Renal pelvis (tissue), 3 donors: ENCODE measurements around the gene BGN. TPM values are rescaled to one million over a fixed set of nuclear protein-coding genes. Genes with fewer than 3 reads are reported as not detected.

Source experiments
- polyA plus RNA-seq, 3 donors: library from polyadenylated mRNA; unstranded; fragments of 120-200 nt; gene quantifications; one replicate each; pipeline ENCODE4 v1.2.1, GENCODE V29; 2013; ENCODE audit not compliant: insufficient read length in 3 of 3

Gene BGN
- polyA plus RNA-seq, 3 donors: 153 to 210 (median 155) TPM

Other genes starting within 250 kb of the BGN start
- under 1 TPM; 0.22 to 0.44 (median 0.27) TPM for gene PNMA6F, start 173.2 kb upstream of the BGN start, polyA plus RNA-seq
- gene ZNF275, start 160.8 kb upstream of the BGN start, polyA plus RNA-seq: 10 to 100 TPM; 19.2 to 22.6 (median 21.0) TPM
- gene PNMA6E, start 93.6 kb upstream of the BGN start, polyA plus RNA-seq: not detected
- gene ZFP92, start 83.5 kb upstream of the BGN start, polyA plus RNA-seq: 1 to 10 TPM in 1 of 3 donors, under 1 TPM in 2; 0.87 to 1.1 (median 0.99) TPM
- gene TREX2, start 48.9 kb upstream of the BGN start, polyA plus RNA-seq: under 1 TPM; 0.48 to 0.54 (median 0.50) TPM
- gene HAUS7, start 24.4 kb upstream of the BGN start, polyA plus RNA-seq: 10 to 100 TPM; 28.2 to 35.2 (median 32.1) TPM
- under 1 TPM; 0.17 to 0.28 (median 0.28) TPM for gene ATP2B3, start 22.7 kb downstream of the BGN start, polyA plus RNA-seq
- gene CCNQ, start 104.2 kb downstream of the BGN start, polyA plus RNA-seq: 10 to 100 TPM; 17.3 to 22.2 (median 20.4) TPM
- 10 to 100 TPM; 47.5 to 62.2 (median 53.3) TPM for gene DUSP9, start 152.2 kb downstream of the BGN start, polyA plus RNA-seq
- 10 to 100 TPM in 2 of 3 donors, 1 to 10 TPM in 1; 8.3 to 12.7 (median 10.2) TPM for gene PNCK, start 178.8 kb downstream of the BGN start, polyA plus RNA-seq
- 10 to 100 TPM; 61.9 to 79.5 (median 63.5) TPM for gene SLC6A8, start 192.9 kb downstream of the BGN start, polyA plus RNA-seq
- 100 to 1,000 TPM; 190 to 210 (median 196) TPM for gene BCAP31, start 229.4 kb downstream of the BGN start, polyA plus RNA-seq
- 10 to 100 TPM in 1 of 3 donors, 1 to 10 TPM in 2; 8.5 to 11.0 (median 9.7) TPM for gene ABCD1, start 229.9 kb downstream of the BGN start, polyA plus RNA-seq